Epithelial cell of proximal tubule (primary cell): ENCODE measurements around the gene PRPF40B. TPM values are rescaled to one million over a fixed set of nuclear protein-coding genes. Genes with fewer than 3 reads are reported as not detected.
"Not testable (repeated sequence)": the region's sequence is repeated elsewhere in the genome, so short reads cannot be mapped to it uniquely, and the experiment has no call there.

ENCODE experiments used
- DNase-seq: peaks from one replicate; pipeline ENCODE4 v3.0.0-alpha.2; 2011; ENCODE audit warnings: low read depth
- H3K4me3 ChIP-seq: 2 replicates; pipeline ENCODE4 v1.5.1; 2011; ENCODE audit warnings: low read depth, mild to moderate bottlenecking, low read length
- CTCF ChIP-seq: conservative IDR thresholded peaks from 2 replicates; pipeline ENCODE4 v1.5.1; 2012; ENCODE audit warnings: low read depth, mild to moderate bottlenecking, low read length
- total RNA-seq: library from RNA; depleted of rRNA; stranded (reverse); fragments of >200 nt; gene quantifications from 2 replicates; pipeline ENCODE4 v1.2.3, GENCODE V29; 2015

Gene PRPF40B
- total RNA-seq, 1 donor from 2014 or later = 10.6 TPM

DNA sequence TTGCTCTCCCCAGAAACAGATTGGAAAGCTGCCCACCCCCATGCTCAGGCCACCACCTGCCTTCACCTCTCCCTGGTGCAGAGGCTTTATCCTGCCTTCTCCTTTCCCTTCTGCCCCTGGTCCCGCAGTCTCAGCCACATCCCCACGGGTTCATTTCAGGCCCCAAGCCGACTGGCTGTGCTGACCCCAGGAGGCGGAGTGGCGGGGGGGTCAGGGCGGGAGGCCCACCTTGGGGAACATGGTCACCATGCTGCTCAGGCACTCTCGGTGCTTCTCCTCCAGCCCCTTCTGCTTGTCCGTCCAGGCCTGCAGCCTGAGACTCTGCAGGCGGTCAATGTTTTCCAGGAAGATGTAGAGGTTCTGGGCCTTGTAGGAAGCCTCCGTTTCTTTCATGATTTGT lies 24.8 kb upstream of the PRPF40B start:
- DNase-seq = no peak
- H3K4me3 ChIP-seq = no peak overlapping the region
- no peak for TF ChIP-seq CTCF

- H3K4me3 ChIP-seq = no peak overlapping the region
- TF ChIP-seq CTCF = no peak
- no peak for DNase-seq
These were observed 23.4 kb upstream of the PRPF40B start for GRCh38 chr12:49599961-49600360.

- H3K4me3 ChIP-seq = no peak overlapping the region
- DNase-seq = no peak
- no peak for TF ChIP-seq CTCF
These were observed 19.6 kb upstream of the PRPF40B start for GRCh38 chr12:49603721-49604120.

GRCh38 chr12:49604856-49605255 lies 18.5 kb upstream of the PRPF40B start:
- TF ChIP-seq CTCF = no peak

DNA sequence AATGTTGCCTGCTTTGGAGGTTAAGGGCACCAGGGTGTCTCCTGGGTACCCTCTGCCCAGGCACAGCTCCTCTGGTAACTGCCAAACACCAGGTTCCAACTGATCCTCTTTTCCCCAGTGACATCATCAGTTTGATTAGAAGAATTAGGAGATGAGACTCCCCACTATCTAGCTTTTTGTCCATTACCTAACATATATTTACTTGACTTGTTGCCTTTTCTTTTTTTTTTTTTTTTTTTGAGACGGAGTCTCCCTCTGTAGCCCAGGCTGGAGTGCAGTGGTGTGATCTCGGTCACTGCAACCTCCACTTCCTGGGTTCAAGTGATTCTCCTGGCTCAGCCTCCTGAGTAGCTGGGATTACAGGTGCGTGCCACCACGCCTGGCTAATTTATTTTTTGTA lies 17.8 kb upstream of the PRPF40B start, which contains the start of gene FAM186B:
FAM186B (minus strand) TSS at position 101 of the 400 bp plus-strand sequence. CDS start 162 bp downstream, outside the sequence.
- not testable (repeated sequence) for DNase-seq, H3K4me3 ChIP-seq

More at GRCh38 chr12:49604856-49605255, 18.5 kb upstream of the PRPF40B start:
- DNase-seq = no peak
- no peak overlapping the region for H3K4me3 ChIP-seq

GRCh38 chr12:49609059-49609874 lies 14.1 kb upstream of the PRPF40B start:
- no peak overlapping the region for H3K4me3 ChIP-seq
- no peak for TF ChIP-seq CTCF
- no peak for DNase-seq

GRCh38 chr12:49609875-49610154 lies 13.5 kb upstream of the PRPF40B start:
- no peak overlapping the region for H3K4me3 ChIP-seq
- peak; percentile 8 for TF ChIP-seq CTCF
- DNase-seq = no peak

DNA sequence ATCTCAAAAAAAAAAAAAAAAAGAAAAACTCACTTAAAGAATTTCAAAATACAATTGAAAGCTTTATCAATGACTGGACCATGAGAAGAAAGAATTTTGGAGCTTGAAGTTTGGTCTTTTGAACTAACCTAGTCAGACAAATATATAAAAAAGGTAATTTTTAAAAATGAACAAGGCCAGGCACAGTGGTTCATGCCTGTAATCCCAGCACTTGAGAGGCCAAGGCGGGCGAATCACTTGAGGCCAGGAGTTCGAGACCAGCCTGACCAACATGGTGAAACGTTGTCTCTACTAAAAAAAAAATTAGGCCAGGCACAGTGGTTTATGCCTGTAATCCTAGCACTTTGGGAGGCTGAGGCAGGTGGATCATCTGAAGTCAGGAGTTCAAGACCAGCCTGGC lies 12.6 kb upstream of the PRPF40B start:
- not testable (repeated sequence) for DNase-seq, H3K4me3 ChIP-seq
